HG02973 (cell line): Measurements from ENCODE around the gene FAM237B.
"Not testable (repeated sequence)": the region's sequence is repeated elsewhere in the genome, so short reads cannot be mapped to it uniquely, and the experiment has no call there.

Experiments
- ATAC-seq: cut with Tn5 transposase; IDR thresholded peaks from one replicate; pipeline ENCODE4 v1.9.1; 2021; ENCODE audit warnings: moderate library complexity; ENCODE audit not compliant: unreplicated experiment

Gene FAM237B

GRCh38 chr7:90320801-90321494 is at the start of gene FAM237B:
TSS of gene FAM237B (minus strand) at chr7:90321304. CDS start at chr7:90319748, 1,556 bp downstream.
- no peak for ATAC-seq

- ATAC-seq = no peak
Measured at GRCh38 chr7:90351987-90352386, 30.9 kb upstream of the FAM237B start.

- not testable (repeated sequence) for ATAC-seq
Measured at GRCh38 chr7:90350032-90350431, 28.9 kb upstream of the FAM237B start.

- ATAC-seq = no peak
Measured at GRCh38 chr7:90349305-90349704, 28.2 kb upstream of the FAM237B start.

GRCh38 chr7:90347759-90348158 is 26.7 kb upstream of the FAM237B start:
- no peak for ATAC-seq

GRCh38 chr7:90346336-90347125 is 25.4 kb upstream of the FAM237B start, which contains the start of gene GTPBP10:
TSS of gene GTPBP10 (plus strand) at chr7:90346716. CDS start at chr7:90346742, 26 bp downstream.
- ATAC-seq = peak; percentile 91

- ATAC-seq = peak; percentile 10
Measured at GRCh38 chr7:90345595-90346335, 24.7 kb upstream of the FAM237B start.

GRCh38 chr7:90345016-90345415 is 23.9 kb upstream of the FAM237B start:
- no peak for ATAC-seq

GRCh38 chr7:90337106-90337505 is 16.0 kb upstream of the FAM237B start:
- ATAC-seq = no peak

- ATAC-seq = not testable (repeated sequence)
Measured at GRCh38 chr7:90334926-90335325, 13.8 kb upstream of the FAM237B start.

- no peak for ATAC-seq
Measured at GRCh38 chr7:90334193-90334843, 13.2 kb upstream of the FAM237B start.

- no peak for ATAC-seq
Measured at GRCh38 chr7:90326500-90326899, 5.4 kb upstream of the FAM237B start.

- no peak for ATAC-seq
Measured at GRCh38 chr7:90322837-90323236, 1.7 kb upstream of the FAM237B start.

- no peak for ATAC-seq
Measured at GRCh38 chr7:90320418-90320800, 695 bp downstream of the FAM237B start.

- no peak for ATAC-seq
Measured at GRCh38 chr7:90320014-90320413, 1.1 kb downstream of the FAM237B start.

- no peak for ATAC-seq
Measured at GRCh38 chr7:90313907-90314306, 7.2 kb downstream of the FAM237B start.

- no peak for ATAC-seq
Measured at GRCh38 chr7:90312745-90313144, 8.4 kb downstream of the FAM237B start.

- ATAC-seq = no peak
Measured at GRCh38 chr7:90311175-90311574, 9.9 kb downstream of the FAM237B start.

- no peak for ATAC-seq
Measured at GRCh38 chr7:90309872-90310271, 11.2 kb downstream of the FAM237B start.

- no peak for ATAC-seq
Measured at GRCh38 chr7:90303241-90303640, 17.9 kb downstream of the FAM237B start.
